GM12878 (cell line): ENCODE measurements around the gene NDUFV1. TPM values are rescaled to one million over a fixed set of nuclear protein-coding genes. Genes with fewer than 3 reads are reported as not detected.
A peak's percentile ranks its signal among the peaks of the same experiment; 100 is the strongest.

Source experiments
- ATAC-seq: fragments of 200-7000 bp; cut with Tn5 transposase; 3 replicates; pipeline ENCODE4 v1.9.1; 2020; ENCODE audit warnings: mild to moderate bottlenecking, moderate library complexity
- BruUV-seq: library from RNA; stranded (reverse); fragments of 400-500 nt; replicated peaks from 2 replicates; lab custom pipeline; 2021; lab: Mats Ljungman, UMichigan
- CTCF ChIA-PET: fragments of 300-600 bp; sonication (Branson Sonifier 250); formaldehyde crosslinking; extraction: SDS; loops from one replicate; lab custom pipeline; 2021; ENCODE audit warnings: inconsistent platforms; lab: Yijun Ruan, JAX
- POLR2A ChIA-PET: fragments of 350-600 bp; formaldehyde crosslinking; extraction: SDS; loops from one replicate; lab custom pipeline; 2021; ENCODE audit warnings: inconsistent platforms; lab: Charles Lee
- RAD21 ChIA-PET: fragments of 300-600 bp; sonication (Branson Sonifier 250); formaldehyde crosslinking; loops from one replicate; lab custom pipeline; 2023; ENCODE audit warnings: antibody characterized with exemption; ENCODE audit not compliant: unreplicated experiment; lab: Charles Lee
- SMC1A ChIA-PET: fragments of 300-600 bp; sonication (Branson Sonifier 250); formaldehyde crosslinking; loops from one replicate; lab custom pipeline; 2023; ENCODE audit not compliant: unreplicated experiment, uncharacterized antibody; lab: Charles Lee
- DNase-seq: peaks from one replicate; pipeline ENCODE4 v3.0.0-alpha.2; 2011; ENCODE audit warnings: low read depth, low spot score
- FAIRE-seq: peaks from 3 replicates; lab custom pipeline; 2011; peaks lifted over from hg19 to GRCh38; lab: Jason Lieb, UNC
- H2AFZ ChIP-seq: 2 replicates; pipeline ENCODE4 v1.6.0; 2011; ENCODE audit warnings: low read depth, low read length, control low read depth; ENCODE audit not compliant: control insufficient read depth
- H3K27ac ChIP-seq: 2 replicates; pipeline ENCODE4 v1.5.1; 2011; ENCODE audit warnings: control low read depth; ENCODE audit not compliant: control insufficient read depth, insufficient read depth
- H3K27me3 ChIP-seq, 2 experiments: replicated peaks in 1 of 2; 2 replicates each; pipeline versions ENCODE4 v1.6.0 to v1.6.1; 2011; ENCODE audit warnings: low read length in 1 of 2; ENCODE audit not compliant: control insufficient read depth in 2 of 2, insufficient read depth in 2 of 2
- H3K36me3 ChIP-seq, 2 experiments: 2 replicates each; pipeline ENCODE4 v1.5.1; 2011; ENCODE audit warnings: low read length in 1 of 2; ENCODE audit not compliant: control insufficient read depth in 2 of 2, insufficient read depth in 2 of 2
- H3K4me1 ChIP-seq: 2 replicates; pipeline ENCODE4 v1.6.1; 2011; ENCODE audit warnings: mild to moderate bottlenecking, low read length, moderate library complexity, mixed read lengths; ENCODE audit not compliant: control insufficient read depth, insufficient read depth
- H3K4me2 ChIP-seq: 2 replicates; pipeline ENCODE4 v1.6.0; 2011; ENCODE audit warnings: control low read depth; ENCODE audit not compliant: control insufficient read depth, insufficient read depth
- H3K4me3 ChIP-seq: fragments of 200-600 bp; sonication (generic); 2 replicates; pipeline ENCODE4 v1.5.1; 2016
- H3K79me2 ChIP-seq: 2 replicates; pipeline ENCODE4 v1.6.0; 2011; ENCODE audit warnings: low read length; ENCODE audit not compliant: control insufficient read depth, insufficient read depth
- H3K9ac ChIP-seq: 2 replicates; pipeline ENCODE4 v1.8.0; 2011; ENCODE audit warnings: low read length, control low read depth, mixed read lengths; ENCODE audit not compliant: control insufficient read depth, insufficient read depth
- H3K9me3 ChIP-seq: replicated peaks from 3 replicates; pipeline ENCODE4 v1.5.1; 2011; ENCODE audit warnings: mild to moderate bottlenecking, low read length; ENCODE audit not compliant: control insufficient read depth, insufficient read depth
- H4K20me1 ChIP-seq: 2 replicates; pipeline ENCODE4 v1.6.0; 2011; ENCODE audit not compliant: control insufficient read depth, insufficient read depth
- HDAC2 ChIP-seq: fragments of 200-600 bp; sonication (generic); IDR thresholded peaks from 2 replicates; pipeline ENCODE4 v1.6.1; 2017
- NFIC ChIP-seq: IDR thresholded peaks from 2 replicates; pipeline ENCODE4 v1.6.1; 2012; ENCODE audit warnings: low read depth, mild to moderate bottlenecking, inconsistent platforms, low read length, moderate library complexity
- RAD21 ChIP-seq: IDR thresholded peaks from 2 replicates; pipeline ENCODE4 v1.6.1; 2011; ENCODE audit warnings: mild to moderate bottlenecking, low read depth, low read length, moderate library complexity; ENCODE audit not compliant: insufficient read depth
- SMC3 ChIP-seq: IDR thresholded peaks from 2 replicates; pipeline ENCODE4 v1.6.1; 2011; ENCODE audit warnings: low read length, improper control_type of control experiment, borderline replicate concordance
- WGBS: methylation state at CpG from one replicate; pipeline ENCODE4 v1.1.6; 2016; ENCODE audit warnings: low lambda C conversion rate; ENCODE audit not compliant: insufficient replicate concordance, insufficient coverage; ENCODE audit errors: missing lambda C conversion rate; 5-methylcytosine and 5-hydroxymethylcytosine counted together
- in situ Hi-C: fragments of 300-500 bp; cut with MboI; formaldehyde crosslinking; loops from 9 replicates; pipeline ENCODE4 v1.14.3; 2018; ENCODE audit warnings: mixed read lengths
- intact Hi-C: fragments of 100-400 bp; cut with micrococcal nuclease; formaldehyde crosslinking; loops from one replicate; pipeline ENCODE4 v1.14.2; 2022; ENCODE audit not compliant: unreplicated experiment
- polyA plus RNA-seq, 11 experiments: library from polyadenylated mRNA; depleted of rRNA in 4 of 11; unstranded in 6 of 11; stranded (reverse) in 5 of 11; fragments of >200 nt; fragmentation: Nextera tagmentation in 4 of 11; fragmentation: Illumina TruSeq in 1 of 11; extraction: Ambion mirVana in 4 of 11; extraction: Trizol in 1 of 11; gene quantifications; 1 replicate in 1 of 11; 2 replicates in 10 of 11; pipeline versions ENCODE4 v1.2.1 to v1.2.3, GENCODE V29; 2011 to 2016; ENCODE audit warnings: inconsistent platforms in 2 of 11, missing spikeins in 2 of 11, low read depth in 1 of 11
- total RNA-seq, 4 experiments: library from RNA; depleted of rRNA in 3 of 4; stranded (reverse); fragments of >200 nt in 3 of 4; fragmentation: Illumina TruSeq in 1 of 4; extraction: Trizol in 1 of 4; gene quantifications; 2 replicates each; pipeline versions ENCODE4 v1.2.1 to v1.2.3, GENCODE V29; 2013 to 2021
- TF ChIP-seq, protein P1 (sequence below): fragments of 450-650 bp; conservative IDR thresholded peaks from 2 replicates; pipeline ENCODE4 v1.6.1; 2017; ENCODE audit warnings: mild to moderate bottlenecking, moderate library complexity
- TF ChIP-seq, protein P2 (sequence below), 3 experiments: IDR thresholded peaks in 2 of 3; conservative IDR thresholded peaks in 1 of 3; 2 replicates each; pipeline ENCODE4 v1.5.1; 2011; ENCODE audit warnings: low read depth in 3 of 3, low read length in 3 of 3, mild to moderate bottlenecking in 3 of 3, control low read depth in 2 of 3, moderate library complexity in 2 of 3, inconsistent platforms in 1 of 3, mixed read lengths in 1 of 3; ENCODE audit not compliant: control insufficient read depth in 2 of 3, insufficient read depth in 1 of 3; ENCODE audit errors: extremely low read depth in 1 of 3

The NDUFV1 gene
- total and polyA plus RNA-seq, 10 of the 15 experiments (the other 5 are each of a cell fraction or from before 2014, with no cell fraction given): 8.2 to 380 (median 231) TPM

DNA sequence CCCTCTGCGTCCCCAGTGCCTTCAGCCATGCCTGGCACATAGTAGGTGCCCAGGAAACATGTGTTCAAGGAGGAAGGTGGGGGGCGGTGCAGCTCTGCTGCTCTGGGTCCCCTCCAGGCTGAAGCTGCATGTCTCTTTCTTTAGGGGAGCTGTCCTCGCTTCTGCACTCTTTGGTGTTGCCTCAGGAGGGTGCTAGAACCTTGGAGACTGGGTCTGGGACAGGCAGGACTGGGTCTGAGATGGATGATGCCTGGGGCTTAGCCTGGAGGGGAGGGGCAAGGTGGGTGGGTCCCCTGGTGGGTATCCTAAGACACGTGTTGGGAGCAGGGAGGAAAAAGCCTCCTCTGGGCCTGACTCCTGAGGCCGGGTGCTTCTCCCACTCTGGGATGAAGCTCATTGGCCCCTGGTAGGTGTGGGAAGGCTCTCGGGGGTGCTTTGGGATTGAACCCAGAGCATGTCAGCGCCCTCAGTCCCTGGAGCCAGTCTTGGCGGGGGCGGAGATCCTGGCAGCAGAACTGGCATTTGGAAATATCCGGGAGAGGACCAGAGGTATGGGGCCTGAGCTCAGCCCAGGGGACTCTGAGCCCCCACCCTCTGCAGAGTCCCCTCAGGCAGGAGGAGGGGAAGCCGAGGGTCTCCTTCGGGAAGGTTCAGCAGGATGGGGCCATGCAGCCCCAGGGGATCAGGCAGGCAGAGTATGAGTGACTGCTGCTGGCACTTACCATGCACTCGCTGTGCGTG, 29.8 kb upstream of the NDUFV1 start:
- intact Hi-C loops (loop anchor here (5.0 kb wide), 1 partner anchor 70 kb away; the partner anchor contains the start of genes CDK2AP2 and PITPNM1), in situ Hi-C loops (no loop called here)
- 48% methylated on average over 14 of the region's 14 CpGs for WGBS
- Histone ChIP-seq H2AFZ (no peak overlapping the region), H3K27me3 (peaks cover 0 to 1% of the 10 kb centered on the region in 2 experiments; a peak in 2 of 4 replicates), H3K4me2 (no peak overlapping the region), H3K4me3 (no peak overlapping the region), H3K9ac (no peak overlapping the region), H3K79me2 (no peaks in the 10 kb centered on the region), H3K27ac (no peak overlapping the region), H3K9me3 (no peaks in the 10 kb centered on the region; the same call in 2 of the 3 replicates), H3K36me3 (no peaks in the 10 kb centered on the region), H4K20me1 (no peaks in the 10 kb centered on the region), H3K4me1 (peaks cover 17% of the 10 kb centered on the region)
- DNase-seq (no peak), FAIRE-seq (no peak), ATAC-seq (peak; percentile 64)
- POLR2A ChIA-PET: interaction anchor here (1.0 kb wide), 1 partner anchor 15 kb away, joined by 3 read pairs; no protein-coding TSS in a partner anchor
- RAD21 ChIA-PET: interaction anchor here (0.6 to 3.0 kb wide), 9 partner anchors 31 to 218 kb away, joined by 3 to 25 read pairs (median 4); partner anchors contain the start of genes NUDT8 and PPP1CA
- SMC1A ChIA-PET: interaction anchor here (0.9 to 3.8 kb wide), 5 partner anchors 42 to 114 kb away, joined by 3 to 21 read pairs (median 4); no protein-coding TSS in a partner anchor
- no TSS peak for BruUV-seq
- TF ChIP-seq NFIC: no peak
- TF ChIP-seq, protein P1, sequence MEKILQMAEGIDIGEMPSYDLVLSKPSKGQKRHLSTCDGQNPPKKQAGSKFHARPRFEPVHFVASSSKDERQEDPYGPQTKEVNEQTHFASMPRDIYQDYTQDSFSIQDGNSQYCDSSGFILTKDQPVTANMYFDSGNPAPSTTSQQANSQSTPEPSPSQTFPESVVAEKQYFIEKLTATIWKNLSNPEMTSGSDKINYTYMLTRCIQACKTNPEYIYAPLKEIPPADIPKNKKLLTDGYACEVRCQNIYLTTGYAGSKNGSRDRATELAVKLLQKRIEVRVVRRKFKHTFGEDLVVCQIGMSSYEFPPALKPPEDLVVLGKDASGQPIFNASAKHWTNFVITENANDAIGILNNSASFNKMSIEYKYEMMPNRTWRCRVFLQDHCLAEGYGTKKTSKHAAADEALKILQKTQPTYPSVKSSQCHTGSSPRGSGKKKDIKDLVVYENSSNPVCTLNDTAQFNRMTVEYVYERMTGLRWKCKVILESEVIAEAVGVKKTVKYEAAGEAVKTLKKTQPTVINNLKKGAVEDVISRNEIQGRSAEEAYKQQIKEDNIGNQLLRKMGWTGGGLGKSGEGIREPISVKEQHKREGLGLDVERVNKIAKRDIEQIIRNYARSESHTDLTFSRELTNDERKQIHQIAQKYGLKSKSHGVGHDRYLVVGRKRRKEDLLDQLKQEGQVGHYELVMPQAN: no peak
- TF ChIP-seq HDAC2: no peak
- peak; percentile 45; the same call in 1 of the 2 replicates for TF ChIP-seq SMC3
- peak; percentile 70 for TF ChIP-seq RAD21
- TF ChIP-seq, protein P2, sequence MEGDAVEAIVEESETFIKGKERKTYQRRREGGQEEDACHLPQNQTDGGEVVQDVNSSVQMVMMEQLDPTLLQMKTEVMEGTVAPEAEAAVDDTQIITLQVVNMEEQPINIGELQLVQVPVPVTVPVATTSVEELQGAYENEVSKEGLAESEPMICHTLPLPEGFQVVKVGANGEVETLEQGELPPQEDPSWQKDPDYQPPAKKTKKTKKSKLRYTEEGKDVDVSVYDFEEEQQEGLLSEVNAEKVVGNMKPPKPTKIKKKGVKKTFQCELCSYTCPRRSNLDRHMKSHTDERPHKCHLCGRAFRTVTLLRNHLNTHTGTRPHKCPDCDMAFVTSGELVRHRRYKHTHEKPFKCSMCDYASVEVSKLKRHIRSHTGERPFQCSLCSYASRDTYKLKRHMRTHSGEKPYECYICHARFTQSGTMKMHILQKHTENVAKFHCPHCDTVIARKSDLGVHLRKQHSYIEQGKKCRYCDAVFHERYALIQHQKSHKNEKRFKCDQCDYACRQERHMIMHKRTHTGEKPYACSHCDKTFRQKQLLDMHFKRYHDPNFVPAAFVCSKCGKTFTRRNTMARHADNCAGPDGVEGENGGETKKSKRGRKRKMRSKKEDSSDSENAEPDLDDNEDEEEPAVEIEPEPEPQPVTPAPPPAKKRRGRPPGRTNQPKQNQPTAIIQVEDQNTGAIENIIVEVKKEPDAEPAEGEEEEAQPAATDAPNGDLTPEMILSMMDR (IDR thresholded peaks at IDR 0.05 in 2 of 3, conservative IDR thresholded peaks at IDR 0.05 in 1 of 3; ENCODE audit: control insufficient read depth in 2 of 3, extremely low read depth in 1 of 3, insufficient read depth in 1 of 3, low read depth in 3 of 3, low read length in 3 of 3): peak; percentile 31 to 49 (median 40); a peak in 4 of 6 replicates
- CTCF ChIA-PET: interaction anchor here (0.8 to 3.6 kb wide), 14 partner anchors 11 to 231 kb away, joined by 3 to 26 read pairs (median 4); partner anchors contain the start of genes NUDT8 and TBX10
